Measurements from ENCODE around the gene SLC8A3.

GRCh38 chr14:70006699-70007098 lies 182.1 kb downstream of the SLC8A3 start:
- TF ChIP-seq TAF1 (IDR thresholded peaks at IDR 0.05; ENCODE audit: borderline replicate concordance, low read depth, low read length): no peak
- no peak for TF ChIP-seq POLR2A (IDR thresholded peaks at IDR 0.05; ENCODE audit: low read depth, low read length)

Data from GM12892 (cell line).